ENCODE measurements around the gene NETO2.
"Not testable (repeated sequence)": the region's sequence is repeated elsewhere in the genome, so short reads cannot be mapped to it uniquely, and the experiment has no call there.

The NETO2 gene

DNA sequence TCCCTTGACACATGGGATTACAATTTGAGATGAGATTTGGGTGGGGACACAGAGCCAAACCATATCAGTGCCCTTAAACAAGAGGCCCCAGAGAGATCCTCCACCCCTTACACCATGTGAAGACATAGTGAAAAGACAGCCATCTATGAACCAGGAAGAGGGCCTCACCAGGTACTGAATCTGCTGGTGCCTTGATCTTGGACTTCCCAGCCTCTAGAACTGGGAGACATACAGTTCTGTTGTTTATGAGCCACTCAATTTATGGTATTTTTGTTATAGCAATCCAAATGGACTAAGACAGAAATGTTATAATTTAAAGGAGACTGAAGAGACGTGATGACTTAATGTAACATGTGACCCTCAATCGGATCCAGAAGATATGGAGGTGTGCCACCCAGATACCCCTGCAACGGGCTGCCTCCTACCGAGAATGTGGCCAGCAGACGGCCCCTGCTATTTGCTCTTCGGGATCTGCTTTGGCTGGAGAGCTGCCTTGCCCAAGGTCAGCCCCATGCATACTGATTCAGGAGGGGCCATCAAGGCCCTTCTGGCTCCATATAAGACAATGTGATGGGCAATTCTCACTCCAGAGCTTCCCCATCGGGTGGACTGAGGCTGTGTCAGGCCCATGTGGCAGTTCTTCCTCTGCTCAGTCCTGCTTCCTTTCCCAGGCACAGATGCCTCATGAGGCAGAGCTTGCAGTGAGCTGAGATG, 80.6 kb downstream of the NETO2 start:
- no peak for DNase-seq

DNA sequence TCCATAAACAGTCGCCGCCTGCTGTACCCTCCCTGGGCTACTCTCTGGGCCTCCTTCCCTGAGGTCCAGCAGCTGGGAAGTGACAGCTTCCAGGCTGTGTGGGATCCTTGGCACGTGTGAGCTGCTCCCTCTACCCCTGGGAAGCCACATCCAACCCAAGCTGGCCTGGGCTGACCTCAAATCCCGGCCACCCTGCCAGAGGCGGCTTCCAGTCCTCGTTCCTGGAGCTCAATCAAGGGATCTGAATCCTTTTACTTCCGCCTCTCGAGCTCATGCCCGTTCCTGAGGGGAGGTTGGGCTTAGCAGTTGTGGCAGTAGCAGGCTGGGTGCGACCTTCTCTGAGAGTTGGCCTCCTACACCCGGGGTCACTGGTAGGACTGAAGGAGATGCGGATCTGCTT, 82.5 kb downstream of the NETO2 start:
- DNase-seq: no peak

DNA sequence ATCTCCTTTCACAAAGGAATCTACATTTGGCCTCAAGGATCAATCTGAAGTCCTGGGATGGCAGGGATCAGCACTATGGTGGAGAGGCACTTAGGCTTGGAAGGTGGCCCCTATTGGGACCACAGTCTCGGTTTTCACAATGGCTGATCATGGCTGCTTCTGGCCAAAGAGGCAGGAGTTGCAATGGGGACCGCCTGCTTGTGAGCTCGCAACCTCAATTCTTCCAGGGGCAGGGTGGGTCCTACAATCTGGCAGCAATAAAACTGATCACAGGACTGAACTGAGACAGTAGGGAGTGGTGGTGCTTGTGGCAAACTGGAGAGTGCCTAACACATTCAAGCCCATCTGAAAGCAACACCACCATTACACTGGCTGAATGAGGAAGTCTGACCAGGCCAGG, 83.1 kb downstream of the NETO2 start:
- no peak for DNase-seq

DNA sequence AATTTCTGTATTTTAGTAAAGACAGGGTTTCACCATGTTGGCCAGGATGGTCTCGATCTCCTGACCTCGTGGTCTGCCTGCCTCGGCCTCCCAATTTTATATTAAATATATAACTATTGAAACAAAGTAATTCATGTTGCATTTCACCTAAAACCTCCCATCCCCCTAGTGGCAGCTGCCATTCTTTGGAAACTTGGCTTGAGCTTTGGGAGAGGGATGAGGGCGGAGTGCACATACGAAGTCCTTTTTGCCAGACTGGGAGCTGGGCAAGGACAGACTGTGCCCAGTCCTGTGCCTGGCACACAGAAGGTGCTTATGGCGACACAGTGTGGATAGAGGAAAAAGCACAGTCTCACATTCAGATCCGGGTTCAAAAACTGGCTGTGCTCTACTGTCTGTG, 83.8 kb downstream of the NETO2 start:
- DNase-seq: no peak

DNA sequence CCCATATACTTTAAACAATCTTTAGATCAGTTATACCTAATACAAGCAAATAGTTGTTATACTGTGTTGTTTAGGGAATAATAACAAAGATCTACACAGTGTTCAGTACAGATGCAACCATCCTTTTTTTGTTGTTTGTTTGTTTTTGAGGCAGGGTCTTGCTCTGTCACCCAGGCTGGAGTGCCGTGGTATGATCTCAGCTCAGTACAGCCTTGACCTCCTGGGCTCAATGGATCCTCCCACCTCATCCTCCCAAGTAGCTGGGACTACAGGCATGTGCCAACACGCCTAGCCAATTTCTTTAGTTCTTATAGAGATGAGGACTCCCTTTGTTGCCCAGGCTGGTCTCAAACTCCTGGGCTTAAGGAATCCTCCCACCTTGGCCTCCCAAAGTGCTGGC, 84.6 kb downstream of the NETO2 start:
- DNase-seq: not testable (repeated sequence)

DNA sequence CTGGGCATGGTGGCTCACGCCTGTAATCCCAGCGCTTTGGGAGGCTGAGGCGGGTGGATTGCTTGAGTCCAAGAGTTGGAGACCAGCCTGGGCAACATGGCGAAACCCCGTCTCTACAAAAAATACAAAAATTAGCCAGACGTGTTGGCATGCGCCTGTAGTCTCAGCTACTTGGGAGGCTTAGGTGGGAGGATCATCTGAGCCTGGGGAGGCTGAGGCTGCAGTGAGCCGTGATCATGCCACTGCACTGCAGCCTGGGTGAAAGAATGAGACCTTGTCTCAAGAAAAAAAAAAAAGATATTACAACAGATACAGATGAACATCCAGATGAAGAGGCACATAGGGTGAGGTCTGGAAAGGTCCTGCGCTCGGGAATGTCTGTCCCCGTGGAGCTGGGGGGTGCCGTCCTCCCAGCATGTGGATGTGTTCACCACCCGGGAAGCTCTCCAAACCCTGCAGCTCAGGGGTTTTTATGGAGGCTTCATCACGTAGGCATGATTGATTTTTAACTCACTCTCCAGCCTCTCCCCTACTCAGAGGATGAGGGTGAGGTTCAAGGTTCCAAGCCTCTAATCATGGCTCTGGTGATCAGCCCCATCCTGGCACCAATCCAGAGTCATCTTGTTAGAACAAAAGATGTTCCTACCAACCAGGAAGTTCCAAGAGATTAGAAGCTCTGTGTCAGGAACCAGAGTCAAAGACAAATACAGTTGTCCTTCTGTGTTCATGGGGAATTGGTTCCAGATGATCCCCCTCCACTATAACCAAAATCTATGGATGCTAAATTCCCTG, 85.3 kb downstream of the NETO2 start:
- no peak for DNase-seq

DNA sequence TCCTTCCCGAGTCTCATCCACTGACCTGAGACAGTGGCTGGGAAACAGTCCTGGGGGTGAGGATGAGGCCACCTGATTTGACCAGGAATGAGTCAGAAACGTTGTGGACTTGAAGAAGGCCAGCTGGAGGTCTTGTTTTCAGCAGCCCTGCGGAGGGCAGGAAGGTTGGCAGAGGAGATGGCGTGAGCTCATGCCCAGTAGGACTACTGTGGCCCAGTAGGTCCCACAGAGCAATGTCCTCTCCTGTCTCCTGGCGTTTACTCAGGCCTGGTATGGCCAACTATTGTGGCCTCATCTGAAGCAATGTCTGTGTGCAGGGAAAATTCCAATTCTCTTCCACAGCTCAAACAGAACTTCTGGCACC, 86.1 kb downstream of the NETO2 start:
- DNase-seq: no peak

DNA sequence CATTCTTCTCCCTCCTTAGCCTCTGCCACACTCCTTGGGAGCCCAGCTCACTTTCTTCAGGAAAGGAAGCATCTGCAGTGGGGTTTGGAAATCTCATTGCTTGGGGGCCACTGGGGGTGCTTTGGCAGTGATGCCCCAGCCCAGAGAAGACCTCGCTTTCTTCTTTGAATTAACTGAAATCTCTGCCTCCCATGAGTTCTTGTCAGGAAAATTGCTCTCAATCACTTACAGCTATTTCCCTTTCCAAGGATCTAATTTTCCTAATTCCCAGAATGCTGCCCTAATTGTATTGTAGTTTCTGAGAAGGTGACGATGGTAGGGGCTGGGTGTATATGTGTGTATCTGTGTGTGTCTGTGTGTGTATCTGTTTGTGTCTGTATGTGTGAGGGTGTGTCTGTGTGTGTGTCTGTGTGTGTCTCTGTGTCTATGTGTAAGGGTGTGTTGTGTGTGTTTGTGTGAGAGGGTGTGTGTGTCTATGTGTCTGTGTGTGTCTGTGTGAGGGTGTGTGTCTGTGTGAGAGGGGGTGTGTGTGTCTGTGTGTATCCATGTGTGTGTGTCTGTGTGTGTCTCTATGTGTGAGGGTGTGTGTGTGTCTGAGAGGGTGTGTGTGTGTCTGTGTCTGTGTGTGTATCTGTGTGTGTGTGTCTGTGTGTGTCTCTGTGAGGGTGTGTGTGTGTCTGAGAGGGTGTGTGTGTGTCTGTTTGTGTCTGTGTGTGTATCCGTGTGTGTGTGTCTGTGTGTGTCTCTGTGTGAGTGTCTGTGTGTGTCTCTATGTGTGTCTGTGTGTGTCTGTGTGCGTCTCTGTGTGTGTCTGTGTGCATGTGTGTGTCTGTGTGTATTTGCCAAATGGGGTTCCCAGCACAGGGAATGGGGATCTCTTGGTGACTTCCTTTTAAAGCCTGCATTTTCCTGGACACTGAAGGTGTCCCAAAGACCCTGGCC, 86.8 kb downstream of the NETO2 start:
- no peak for DNase-seq

DNA sequence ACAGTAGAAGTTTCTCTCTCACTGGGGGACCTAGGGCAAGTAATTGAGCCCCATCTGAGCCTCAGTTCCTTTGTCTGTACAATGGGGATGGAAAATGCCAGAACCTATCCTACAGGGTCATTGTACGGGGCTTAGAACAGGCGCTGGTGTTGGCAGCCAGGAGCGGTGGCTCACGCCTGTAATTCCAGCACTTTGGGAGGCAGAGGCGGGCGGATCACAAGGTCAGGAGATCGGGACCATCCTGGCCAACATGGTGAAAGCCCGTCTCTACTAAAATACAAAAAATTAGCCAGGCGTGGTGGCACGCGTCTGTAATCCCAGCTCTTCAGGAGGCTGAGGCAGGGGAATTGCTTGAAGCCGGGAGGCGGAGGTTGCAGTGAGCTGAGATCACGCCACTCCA, 87.7 kb downstream of the NETO2 start:
- DNase-seq: not testable (repeated sequence)

DNA sequence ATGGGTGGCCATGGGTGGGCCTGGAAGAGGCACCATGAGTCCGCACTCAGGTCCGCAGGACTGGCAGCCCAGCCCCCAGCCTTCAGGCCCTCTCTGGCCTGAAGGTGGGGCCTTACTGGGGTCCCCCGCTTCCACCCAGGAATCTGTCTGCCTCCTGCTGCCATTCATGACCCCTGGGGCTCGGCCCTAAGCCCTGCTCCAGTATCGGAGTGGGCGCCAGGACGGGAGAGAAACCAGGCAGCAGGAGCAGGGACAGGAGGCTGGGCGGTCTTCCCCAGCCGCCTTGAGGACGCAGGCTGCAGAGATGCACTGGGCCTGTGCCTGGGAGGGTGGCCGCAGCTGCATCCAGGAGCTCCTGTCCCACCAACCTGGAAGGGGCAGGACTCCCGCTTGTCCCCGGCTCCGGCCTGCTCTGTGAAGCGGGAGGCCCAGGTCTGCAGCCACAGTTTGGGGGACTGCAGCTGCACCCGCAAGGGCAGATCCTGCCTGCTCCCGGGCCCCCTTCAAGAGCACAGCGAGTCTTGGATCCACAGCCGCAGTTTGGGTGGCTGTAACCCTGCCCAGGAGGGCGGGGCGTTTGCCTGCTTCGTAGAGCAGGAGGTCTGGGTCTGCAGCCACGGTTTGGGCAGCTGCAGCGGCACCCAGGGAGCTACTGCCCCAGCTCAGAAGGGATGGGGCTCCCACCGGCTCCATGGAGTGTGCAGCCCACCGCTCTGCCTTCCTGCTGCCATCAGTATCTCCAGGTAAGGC, 88.4 kb downstream of the NETO2 start:
- no peak for DNase-seq

DNA sequence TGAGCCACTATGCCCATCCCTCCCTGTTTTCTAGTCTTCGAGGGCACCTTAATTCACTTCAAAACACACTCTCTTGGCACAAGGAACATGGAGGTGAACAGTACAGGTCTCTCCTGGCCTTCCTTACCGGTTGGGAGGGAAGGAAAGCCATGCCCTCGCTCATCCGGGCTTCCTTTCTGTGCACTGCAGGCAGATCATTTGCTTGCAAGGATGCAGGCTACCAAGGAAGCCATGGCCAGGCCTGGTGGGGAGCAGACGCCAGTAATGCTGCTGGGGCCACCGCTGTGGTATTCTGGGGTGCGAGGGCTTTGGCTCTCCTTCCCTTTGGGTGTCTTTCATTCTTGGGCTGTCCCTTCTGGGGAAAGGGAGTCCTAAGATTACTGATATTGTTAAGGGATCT, 89.4 kb downstream of the NETO2 start:
- DNase-seq: no peak

DNA sequence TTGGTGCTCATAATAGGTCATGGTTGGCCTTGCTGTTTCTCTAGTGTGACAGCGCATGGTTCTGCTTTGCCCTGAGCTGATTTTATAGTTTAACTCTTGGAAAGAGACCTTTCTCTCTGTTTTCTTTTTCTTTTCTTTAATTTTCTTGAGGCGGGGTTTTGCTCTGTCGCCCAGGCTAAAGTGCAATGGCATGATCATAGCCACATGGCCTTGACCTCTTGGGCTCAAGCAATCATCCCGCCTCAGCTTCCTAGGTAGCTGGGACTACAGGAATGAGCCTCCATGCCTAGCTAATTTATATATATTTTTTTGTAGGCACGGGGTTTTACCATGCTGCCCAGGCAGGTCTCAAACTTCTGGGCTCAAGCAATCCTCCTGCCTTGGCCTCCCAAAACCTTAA, 89.8 kb downstream of the NETO2 start:
- DNase-seq: no peak

DNA sequence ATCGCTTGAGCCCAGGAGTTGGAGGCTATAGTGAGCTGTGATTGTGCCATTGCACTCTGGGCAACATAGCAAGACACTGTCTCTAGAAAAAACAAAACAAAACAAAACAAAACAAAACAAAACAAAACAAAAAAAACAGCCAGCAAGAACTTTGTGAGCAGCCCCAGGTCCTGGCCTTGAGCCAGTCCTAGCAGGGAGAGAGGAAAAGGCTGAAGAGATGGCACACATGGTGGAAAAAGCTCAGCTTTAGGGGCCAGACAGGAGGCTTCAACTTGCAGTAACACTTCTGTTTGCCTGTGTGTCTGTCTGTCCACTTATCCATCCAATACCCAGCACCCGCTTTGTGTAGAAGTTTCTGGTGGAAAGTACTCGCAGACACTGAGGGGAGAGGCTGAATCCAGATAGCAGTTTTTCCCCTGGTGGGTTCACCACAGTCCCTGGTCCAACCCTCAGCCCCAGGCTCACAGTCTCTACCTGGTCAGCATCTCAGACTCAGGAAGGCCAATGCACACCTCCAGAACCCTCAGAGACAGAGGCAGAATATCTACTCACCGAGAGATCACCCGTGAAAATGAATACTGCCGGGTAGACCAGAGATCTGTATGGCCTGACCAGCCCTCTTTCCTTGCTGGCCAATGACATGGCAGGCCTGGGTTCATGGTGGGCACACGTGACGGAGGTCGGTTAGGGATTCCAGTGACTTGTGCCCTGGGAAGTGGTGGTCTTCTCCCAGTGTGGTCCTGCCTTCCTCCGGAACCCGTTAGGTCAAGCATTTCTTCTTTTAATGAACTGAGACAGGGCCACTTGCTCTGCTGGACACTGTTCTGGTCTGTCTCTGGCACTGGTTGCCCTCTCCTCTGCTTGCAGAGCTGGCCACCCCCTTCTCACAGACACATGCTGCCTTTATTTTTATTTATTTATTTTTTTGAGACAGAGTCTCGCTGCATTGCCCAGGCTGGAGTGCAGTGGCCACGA, 90.8 kb downstream of the NETO2 start:
- DNase-seq: no peak

DNA sequence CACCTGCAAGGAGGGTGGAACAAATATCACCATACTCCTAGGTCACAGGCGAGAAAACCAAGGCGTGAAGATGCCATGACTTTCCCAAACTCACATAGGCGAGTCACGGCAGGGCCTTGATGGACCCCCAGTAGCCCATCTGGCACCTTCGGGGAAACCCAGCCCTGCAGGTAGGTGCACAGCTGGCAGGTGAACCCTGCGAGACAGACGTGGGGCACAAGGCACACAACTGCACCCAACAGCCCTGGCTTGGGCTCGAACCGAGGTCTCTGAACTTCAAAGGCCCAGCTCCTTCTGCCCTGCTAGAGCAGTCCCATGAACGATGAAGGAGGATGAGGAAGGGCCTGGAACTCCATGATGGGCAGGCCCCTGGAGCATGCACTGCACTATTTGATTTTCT, 92.7 kb downstream of the NETO2 start:
- DNase-seq: no peak

DNA sequence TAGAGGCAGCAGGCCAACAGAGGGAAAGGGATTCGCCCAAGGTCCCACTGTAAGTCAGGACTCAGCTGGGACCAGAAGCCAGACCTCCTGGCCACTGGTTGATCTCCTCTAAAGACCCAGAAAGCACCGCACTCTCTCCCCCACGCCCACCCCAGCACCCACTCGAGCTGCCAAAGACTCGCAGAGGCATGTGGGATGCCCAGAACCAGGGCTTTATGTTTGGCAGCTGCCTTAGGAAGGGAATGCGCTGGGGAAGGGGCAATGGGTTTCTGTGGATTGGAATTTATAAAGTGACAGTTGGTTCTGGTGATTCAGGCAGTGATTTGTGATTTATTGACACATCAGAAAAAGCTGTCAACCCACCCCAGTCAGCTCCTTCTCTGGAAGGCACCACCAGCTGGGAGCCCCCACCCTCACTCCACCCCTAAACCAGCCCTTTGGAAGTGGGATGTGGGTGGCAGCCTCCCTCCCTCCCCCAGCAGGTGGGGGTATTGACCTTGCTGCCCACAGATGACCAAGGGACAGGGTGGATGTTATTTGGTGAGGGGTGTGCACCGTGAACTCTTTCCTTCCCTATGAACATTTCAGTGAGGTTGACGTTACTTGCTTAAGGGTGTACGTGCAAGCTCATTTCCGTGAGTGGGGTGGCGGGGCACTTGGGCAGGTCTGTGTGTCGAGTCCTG, 93.7 kb downstream of the NETO2 start:
- no peak for DNase-seq

DNA sequence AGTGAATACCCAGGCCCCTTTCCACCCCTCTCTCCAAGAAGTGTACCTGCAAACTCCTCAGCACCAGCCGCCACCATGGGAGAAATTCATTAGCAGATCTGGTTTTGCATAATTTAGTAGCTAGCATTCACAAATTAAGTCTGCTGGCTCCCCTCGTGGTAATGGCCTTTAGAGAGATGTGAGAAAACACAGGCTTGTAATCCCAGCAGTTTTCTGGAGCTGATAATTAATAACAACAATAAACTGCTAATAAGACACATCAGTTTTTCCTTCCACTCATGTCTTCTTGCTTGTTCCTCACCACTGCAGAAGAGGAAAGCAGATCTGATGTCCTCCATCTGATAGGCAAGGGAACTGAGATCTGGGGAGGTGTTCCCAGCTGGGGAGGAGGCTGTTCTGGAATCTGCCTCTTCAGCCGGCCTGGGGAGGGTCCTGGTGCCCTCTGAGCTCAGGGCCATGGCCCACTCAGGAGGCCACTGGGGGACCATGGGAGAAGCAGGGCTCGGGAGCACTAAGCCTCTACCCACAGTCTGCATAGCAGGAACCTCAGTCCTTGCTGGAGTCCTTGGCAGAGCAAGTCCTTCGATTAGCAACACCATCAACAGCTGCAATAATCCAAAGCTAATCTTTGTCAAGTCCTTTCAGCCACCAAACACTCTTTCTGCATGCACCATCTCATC, 96.1 kb downstream of the NETO2 start:
- DNase-seq: no peak

DNA sequence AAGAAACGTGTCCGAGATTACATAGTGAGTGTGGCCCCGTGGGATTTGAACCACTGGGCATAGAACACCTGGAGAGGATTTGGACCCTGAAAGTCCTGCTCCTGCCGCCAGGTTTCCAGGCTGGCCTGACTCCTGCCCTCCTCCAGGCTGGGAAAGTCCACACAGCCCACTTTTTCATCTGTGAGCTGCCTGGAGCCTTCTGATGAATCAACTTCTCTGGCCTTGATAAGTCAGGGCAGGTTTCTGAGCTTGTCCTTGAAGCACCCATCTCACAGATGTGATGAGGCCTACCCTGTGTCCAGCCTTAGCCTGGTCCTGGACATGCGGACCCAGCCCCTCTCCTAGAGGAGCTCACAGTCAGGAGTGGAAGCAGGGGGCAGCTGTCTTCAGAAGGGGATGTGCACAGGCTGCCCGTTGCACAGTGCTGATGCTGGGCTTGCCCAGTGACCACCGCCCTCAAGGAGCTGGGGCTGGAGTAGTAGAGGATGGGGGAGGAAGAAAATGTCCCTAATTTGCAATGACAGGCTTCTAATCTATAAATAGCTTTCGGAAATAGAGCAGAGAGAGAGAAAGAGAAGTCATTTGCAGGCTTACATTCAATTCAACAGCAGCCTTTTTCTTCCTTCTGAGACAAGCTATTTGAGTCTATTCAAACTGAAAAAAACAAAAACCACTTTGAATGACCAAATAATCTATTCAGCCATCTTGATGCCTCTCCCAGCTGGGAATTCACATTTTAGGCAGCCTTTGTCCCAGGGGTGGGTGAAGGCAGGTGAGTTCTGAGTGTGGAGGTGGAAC, 96.8 kb downstream of the NETO2 start:
- no peak for DNase-seq

DNA sequence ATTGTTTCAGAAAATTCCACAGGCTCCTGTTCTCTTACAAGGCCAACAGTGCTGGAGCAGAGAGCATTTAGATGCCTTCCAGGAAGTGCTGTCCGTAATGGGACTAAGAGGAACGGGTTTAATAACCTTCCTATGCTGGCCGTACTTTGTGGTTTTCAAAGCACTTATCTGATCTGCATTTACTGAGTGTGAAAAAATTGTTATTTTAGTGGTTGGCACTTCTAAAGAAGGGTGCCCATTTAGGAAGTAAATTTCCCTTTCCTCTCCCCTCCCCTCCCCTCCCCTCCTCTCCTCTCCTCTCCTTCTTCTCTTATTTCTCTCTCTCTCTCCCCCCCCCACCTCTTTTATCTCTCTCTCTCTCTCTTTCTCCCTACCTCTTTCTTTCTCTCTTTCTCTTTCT, 98.3 kb downstream of the NETO2 start:
- no peak for DNase-seq

DNA sequence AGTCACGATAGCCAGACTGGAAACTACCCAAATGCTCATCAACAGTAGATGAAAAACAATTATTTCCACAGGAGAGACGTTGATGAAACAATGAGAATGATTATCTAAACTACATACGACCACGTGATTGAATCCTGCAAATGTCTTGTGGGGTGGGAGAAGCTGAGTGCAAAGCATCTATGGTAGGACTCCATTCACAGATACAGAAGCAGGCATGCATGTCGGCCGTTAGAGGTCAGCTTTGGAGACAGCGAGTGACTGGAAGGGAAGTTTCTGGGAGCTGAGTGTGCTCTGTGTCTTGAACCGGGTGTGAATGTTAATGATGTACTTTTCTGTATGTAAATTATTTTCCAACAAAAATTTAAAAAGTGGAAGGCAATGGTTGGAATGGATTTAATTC, 98.7 kb downstream of the NETO2 start:
- DNase-seq: no peak

Data from activated CD8-positive, alpha-beta memory T cell treated with anti-CD3 and anti-CD28 coated beads, Interleukin-2, amount 50 U/mL, for 4 hours (primary cell).